GM04503 (cell line): ENCODE data around the gene JAM3.

ENCODE experiments used
- DNase-seq: peaks from one replicate; pipeline ENCODE4 v3.0.0-alpha.2; 2012; ENCODE audit warnings: low read depth

JAM3 gene

GRCh38 chr11:134039726-134040385 lies 29.0 kb upstream of the JAM3 start:
- no peak for DNase-seq

GRCh38 chr11:134040386-134041302 lies 28.2 kb upstream of the JAM3 start:
- peak; percentile 75 for DNase-seq

DNA sequence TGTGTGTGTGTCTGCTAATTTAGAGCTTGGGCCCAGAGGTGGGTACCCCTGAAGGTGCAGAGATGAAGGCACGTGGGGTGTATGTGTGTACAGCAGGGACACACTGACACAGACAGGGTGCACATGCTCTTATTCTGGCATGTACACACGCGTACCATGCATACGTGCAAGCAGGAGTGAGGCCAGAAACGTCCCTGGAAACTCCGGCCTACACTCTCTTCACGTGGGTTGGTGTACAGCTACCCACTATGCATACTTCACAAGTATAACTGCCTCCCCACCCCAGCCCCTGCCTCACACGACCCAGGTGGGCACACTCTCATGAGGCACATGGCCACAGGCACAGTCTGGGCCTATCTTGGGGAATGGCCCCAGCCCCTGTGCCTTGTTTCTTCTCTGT lies 27.5 kb upstream of the JAM3 start:
- no peak for DNase-seq

- peak; percentile 85 for DNase-seq
Measured at GRCh38 chr11:134041791-134042696, 26.8 kb upstream of the JAM3 start.

DNA sequence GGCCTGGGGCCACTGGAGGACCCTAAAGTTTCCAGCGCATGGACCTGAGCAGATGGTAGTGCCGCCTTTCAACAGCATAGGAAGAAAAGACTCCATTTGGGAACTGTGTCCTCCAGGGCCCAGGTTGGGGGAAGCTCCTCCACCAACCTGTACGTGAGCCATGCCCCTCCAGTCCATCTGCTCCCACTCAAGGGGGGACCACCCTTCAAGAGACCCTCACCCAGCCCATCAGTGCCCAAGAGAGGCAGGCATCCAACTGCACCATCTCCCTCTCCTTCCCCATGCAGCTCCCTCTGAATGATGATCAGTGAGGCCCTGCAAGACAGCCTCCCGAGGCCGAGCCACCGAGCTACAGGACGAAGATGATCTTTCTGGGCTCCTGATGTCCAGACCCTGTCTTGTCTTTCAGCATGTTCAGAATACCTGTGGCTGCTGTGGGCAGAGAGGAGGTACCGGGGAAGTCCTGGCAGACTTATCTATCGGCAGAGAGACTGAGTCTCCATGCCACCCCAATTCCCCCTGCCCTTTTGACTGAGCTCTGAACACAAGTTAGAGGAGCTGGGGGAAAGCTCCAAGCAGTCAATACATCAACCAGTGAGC lies 25.0 kb upstream of the JAM3 start:
- no peak for DNase-seq

DNA sequence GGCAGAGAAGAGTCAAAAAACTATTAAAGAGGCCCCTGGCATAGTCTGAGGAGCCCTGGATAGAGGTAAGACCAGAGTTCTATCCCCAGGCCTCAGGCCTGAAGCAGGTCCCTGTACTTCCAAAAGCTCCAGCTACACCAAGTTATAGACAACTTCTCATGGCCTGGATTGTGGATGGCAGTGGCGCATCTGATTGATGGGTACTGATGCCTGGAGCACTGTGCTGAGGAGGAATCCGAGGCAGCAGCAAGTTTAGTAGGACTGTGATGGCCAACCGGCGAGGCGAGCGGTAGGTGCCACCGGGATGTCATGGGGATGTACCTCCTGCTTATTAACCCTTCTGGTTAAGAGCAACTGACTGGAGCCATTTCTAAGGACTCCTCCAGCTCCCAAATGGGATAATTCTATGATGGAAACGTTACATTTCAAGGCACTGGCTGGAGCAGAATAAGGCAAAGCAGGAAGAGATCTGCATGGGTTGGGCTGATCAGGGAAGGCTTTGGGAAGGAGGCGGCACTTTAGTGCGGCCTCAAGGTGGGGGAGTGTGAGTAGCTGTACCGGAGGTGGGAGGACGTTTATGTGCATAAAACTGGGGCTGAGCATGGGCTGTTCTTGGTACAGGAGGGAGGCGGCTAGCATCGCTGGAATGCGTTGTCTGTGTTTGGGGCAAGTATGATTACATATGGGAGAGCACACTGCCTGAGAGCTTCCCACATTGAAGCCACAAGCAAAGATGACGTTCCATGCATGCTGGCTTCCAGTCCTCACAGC lies 24.2 kb upstream of the JAM3 start:
- no peak for DNase-seq

DNA sequence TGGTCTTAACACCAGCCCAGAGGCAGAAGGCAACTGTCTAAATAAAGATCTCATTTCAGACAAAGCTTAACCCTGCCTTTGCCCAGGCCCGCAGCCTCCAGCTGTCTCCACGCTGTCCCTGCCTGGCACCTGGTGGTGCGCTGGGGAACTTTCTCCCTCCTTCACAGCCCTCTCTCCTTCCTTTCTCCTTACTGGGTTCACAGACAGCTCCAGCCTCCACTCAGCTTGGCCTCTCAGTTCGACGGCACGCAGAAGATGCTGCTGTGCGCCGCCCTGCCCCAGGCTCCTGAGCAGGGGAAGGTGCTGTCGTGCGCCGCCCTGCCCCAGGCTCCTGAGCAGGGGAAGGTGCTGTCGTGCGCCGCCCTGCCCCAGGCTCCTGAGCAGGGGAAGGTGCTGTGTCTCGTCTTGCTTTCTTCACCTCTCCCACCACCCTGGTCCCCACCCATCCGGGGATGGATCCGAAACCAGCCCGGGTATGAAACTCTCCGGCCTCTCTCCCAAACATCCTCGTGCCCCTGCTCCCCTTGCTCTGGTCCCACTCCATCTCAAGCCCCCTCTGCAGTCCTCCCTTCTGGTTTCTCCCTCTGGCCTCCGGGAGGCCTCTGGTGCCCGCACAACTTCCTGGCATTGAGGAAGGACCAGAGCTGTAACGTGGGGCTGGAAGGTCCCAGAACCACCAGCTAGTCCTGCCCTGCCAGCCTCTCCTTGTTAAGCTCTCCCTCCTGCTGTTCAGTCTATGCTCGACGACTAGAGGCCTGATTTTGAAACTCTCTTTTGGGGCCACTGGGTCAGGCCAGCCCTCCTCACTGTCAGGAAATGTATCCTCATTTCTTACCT lies 22.9 kb upstream of the JAM3 start:
- no peak for DNase-seq

GRCh38 chr11:134046681-134047449 lies 22.0 kb upstream of the JAM3 start:
- no peak for DNase-seq

- peak; percentile 94 for DNase-seq
Measured at GRCh38 chr11:134047586-134047999, 21.3 kb upstream of the JAM3 start.

DNA sequence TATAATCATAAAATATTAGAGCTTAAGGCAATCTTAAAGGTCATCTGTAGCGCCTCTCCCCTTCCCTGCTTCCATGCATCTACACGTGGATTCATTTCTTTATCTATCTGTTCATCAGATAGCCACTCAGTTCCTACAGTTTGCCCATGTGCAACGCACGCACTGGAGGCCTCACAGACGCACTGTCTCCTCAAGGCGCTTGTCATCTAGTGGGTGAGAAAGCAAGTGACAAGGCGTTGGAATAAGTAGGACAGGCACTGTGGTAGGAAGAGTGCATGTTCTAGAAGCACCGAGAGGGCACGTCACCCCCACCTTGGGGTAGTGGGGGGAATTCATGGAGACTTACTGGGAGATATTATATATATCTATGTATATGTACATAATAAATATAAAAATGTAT lies 20.8 kb upstream of the JAM3 start:
- no peak for DNase-seq

DNA sequence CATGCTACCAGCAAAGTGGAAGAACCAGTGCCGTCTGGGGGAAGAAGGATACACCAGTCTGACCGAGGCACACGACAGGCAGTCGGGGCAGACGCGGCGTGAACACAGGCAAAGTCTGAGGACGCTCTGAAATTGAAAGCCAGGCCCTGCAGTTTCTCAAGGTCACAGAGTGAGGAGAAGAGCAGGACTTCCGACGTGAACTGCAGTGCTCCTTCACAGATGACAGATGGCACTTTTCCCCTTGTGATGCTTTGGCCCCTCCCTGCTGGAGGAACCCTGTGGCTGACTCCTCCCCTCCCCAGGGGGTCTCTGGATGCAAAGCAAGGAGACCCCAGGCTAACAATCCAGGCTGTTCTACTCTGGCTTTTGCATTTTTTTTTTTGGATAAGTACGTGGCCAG lies 19.6 kb upstream of the JAM3 start:
- no peak for DNase-seq

- DNase-seq: no peak
Measured at GRCh38 chr11:134050541-134051383, 18.1 kb upstream of the JAM3 start.

DNA sequence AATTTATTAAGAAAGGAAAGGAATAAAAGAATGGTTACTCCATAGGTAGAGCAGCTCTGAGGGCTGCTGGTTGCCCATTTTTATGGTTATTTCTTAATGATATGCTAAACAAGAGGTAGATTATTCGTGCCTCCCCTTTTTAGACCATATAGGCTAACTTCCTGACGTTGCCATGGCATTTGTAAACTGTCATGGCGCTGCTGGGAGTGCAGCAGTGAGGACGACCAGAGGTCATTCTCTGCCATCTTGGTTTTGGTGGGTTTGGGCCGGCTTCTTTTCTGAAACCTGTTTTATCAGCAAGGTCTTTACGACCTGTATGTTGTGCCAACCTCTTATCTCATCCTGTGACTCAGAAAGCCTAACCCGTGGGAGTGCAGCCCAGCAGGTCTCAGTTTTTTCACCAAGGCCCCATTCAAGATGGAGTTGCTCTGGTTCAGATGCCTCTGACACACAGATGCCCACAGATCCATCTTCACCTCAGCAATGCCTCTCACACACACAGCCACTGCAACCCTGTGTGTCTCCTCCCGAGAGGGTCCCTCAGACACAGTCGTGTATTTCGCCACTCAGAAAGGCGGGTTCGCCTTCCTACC lies 16.4 kb upstream of the JAM3 start:
- no peak for DNase-seq

DNA sequence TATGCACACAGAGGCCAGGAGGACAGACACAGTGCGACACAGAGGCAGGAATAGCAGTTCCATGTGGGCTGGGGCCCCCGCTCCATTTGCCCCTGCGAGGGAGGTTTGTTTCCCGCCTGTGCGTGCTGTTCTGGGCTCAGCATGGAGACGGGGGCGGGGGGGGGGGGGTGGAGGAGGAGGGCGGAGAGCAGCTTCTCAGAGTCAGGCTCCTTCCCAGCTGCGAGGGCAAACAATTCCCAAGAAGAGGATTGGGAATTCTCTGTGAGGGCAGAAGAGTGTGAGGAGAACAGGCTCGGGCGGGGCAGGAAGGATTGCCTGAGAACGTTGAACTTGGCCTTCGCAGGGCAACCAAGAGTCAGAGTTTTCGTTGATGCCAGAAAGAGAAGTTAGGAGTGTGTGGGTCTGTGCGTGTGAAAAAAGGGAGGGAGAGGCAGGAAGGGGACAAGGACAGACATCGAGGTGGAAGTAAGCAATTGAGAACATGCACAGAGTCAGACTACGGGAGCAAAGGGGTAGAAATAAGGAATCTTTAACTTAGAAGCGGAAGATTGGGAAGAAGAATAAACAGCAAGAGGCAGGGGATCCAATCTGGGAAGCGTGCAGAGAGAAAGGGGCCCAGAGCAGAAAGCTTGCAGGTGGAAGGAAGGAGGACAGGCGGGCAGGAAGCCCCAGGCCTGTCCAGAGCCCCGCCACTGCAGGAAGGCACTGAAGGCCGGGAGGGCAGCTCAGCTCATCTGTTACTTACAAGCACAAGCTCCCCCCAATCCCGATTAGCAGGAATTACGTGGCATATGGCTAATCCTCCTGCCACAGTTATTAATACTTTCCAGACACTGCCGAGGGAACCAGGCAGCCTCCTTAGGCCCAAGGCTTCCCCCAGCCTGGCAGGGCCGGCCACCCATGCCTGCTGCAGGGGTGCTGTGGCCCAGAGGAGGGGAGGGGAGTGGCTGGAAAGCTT lies 15.6 kb upstream of the JAM3 start:
- DNase-seq: no peak

- no peak for DNase-seq
Measured at GRCh38 chr11:134055029-134055428, 13.8 kb upstream of the JAM3 start.

GRCh38 chr11:134060316-134060715 lies 8.6 kb upstream of the JAM3 start:
- DNase-seq: no peak
